Fibroblast of upper back skin (primary cell): ENCODE data around the gene TTC31.
A peak's percentile ranks its signal among the peaks of the same experiment; 100 is the strongest.
"Not testable (repeated sequence)": the region's sequence is repeated elsewhere in the genome, so short reads cannot be mapped to it uniquely, and the experiment has no call there.

Experiments
- DNase-seq: peaks from one replicate; pipeline ENCODE4 v3.0.0-alpha.2; 2013

TTC31 gene

DNA sequence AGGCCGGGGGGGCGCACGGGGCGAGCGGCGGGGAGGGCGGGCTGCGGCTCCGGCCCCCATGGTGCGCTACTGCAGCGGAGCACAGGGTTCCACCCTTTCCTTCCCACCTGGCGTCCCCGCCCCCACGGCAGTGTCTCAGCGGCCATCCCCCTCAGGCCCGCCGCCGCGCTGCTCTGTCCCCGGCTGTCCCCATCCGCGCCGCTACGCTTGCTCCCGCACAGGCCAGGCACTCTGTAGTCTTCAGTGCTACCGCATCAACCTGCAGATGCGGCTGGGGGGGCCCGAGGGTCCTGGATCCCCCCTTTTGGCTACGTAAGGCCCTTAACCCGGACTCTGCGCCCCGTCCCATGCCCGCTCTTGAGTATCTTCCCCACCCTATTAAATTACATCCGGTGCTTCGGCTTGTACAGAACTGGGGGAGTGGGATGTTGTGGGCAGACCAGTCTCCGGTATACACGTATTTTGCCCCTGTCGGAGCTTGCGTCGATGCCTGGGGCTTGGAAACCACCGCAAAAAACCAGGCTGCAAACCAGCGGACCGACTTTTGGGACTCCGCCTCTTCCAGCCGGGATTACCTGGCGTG is 25.2 kb upstream of the TTC31 start:
- no peak for DNase-seq

DNA sequence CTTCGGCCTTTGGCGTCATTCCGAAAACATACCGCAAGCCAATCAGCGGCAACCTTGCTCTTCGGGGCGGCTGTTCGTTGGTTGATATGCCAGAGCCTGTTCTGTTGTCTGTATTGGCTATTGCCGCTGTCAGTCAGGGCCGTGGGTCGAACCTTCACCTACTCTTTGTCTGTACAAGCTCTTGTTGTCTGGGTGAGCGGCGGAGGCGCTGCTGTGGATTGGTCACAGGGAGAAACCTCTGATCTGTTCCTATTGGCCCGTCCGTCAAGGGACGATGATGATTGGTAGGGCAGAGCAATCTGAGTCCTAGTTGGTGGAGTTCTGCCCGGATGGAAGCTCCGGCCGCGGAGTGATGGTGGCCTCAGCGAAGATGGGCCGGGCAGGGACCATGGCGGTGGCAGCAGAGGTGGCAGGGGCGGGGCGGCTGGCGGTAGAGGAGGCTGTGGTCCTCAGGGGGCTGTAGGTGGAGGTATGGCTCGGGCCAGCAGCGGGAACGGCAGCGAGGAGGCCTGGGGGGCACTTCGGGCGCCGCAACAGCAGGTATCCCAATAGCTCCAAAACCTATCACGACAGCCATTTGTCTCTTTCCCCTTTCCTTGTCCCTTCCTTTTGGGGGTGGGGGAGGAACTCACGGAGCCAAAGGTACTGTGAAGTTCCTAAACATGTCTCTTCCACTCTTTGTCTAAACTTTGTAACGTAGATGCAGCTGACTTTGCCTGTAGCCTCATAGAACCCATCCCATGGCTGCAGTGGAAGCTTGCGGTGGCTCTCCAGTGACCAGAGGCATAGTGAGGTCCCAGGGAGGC is 24.5 kb upstream of the TTC31 start, which contains the start of gene WBP1:
Gene WBP1, plus strand, starts transcription at position 307 of the 806 bp plus-strand sequence. Its CDS starts 165 bp downstream, at position 472.
- DNase-seq: peak; percentile 100

DNA sequence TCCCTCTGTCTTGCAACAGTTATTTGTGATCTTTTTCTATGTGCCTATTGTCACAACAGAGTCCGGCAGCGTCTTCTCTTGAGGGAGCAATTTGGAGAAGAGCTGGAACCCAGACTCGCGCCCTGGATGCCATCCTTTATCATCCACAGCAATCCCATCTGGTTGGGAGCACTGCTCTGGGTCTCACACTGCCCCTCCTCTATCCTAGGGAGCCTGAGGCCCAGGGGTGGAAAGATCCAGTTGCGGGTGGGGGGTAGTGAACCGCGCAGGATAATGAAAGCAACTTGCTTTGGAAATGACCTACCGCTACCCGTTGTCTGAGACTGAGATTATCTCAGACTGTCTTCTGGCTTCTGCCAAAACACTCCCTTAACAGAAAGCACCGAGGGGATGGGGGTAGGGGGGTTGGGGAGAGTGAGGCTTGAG is 23.9 kb upstream of the TTC31 start:
- no peak for DNase-seq

DNA sequence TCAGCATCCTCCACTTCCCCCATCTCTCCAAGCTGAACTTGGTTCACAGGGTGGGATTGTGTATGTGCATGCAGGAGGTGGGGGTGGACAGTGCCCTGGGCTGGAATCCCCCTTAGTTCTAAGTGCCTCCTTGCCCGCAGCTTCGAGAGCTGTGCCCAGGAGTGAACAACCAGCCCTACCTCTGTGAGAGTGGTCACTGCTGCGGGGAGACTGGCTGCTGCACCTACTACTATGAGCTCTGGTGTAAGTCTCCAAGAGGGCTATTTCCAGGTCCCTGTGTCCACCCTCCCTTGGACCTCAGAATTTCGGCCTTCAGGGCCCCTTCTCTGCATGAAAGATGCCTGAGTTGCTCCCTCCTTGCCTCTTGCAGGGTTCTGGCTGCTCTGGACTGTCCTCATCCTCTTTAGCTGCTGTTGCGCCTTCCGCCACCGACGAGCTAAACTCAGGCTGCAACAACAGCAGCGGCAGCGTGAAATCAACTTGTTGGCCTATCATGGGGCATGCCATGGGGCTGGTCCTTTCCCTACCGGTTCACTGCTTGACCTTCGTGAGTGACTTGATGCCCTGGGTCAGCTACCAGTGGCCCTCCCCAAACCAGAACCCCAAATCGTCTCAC is 23.3 kb upstream of the TTC31 start:
- not testable (repeated sequence) for DNase-seq

DNA sequence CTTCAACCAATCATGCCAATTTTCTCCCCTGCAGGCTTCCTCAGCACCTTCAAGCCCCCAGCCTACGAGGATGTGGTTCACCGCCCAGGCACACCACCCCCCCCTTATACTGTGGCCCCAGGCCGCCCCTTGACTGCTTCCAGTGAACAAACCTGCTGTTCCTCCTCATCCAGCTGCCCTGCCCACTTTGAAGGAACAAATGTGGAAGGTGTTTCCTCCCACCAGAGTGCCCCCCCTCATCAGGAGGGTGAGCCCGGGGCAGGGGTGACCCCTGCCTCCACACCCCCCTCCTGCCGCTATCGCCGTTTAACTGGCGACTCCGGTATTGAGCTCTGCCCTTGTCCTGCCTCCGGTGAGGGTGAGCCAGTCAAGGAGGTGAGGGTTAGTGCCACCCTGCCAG is 22.7 kb upstream of the TTC31 start:
- not testable (repeated sequence) for DNase-seq

DNA sequence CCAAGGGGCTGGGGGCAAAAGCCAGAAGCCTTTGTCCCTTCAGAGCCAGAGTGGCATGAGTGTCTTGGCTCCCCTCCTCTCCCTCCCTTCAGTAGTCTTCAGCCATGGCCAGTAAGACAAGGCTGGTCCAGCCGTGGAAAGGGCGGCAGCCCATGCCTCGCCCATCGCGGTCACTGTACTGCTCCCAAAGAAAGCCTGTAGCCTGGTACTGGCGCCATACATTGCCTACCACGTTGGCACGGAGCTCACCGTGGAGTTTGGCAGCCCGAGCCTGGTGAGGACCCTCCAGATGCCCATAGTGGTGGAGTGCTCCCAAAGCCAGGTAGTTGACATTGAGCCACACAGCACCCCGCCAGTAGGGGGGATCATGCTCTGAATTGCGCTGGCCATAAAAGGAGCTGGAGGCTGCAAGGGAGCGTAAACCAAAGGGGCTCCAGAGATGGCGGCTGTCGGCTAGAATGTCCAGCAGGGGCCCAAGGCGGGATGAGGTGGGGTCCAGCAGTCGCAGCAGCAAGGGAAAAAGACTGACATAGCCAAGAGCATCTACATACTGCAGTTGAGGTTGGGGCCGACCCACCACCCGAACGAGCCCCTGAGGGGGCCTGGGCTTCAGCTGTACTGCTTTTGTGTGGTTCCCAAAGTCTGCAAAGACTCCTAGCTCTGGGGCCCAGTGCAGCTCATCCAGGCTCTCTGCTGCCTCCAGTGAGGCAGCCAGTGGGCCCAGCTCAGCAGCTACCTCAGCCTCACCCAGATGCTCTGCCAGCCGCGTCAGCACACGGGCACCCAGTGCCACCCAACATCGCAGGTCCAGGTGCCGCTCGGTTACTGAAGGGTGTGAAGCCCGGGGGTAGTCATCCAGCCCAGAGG is 21.5 kb upstream of the TTC31 start:
- DNase-seq: no peak

DNA sequence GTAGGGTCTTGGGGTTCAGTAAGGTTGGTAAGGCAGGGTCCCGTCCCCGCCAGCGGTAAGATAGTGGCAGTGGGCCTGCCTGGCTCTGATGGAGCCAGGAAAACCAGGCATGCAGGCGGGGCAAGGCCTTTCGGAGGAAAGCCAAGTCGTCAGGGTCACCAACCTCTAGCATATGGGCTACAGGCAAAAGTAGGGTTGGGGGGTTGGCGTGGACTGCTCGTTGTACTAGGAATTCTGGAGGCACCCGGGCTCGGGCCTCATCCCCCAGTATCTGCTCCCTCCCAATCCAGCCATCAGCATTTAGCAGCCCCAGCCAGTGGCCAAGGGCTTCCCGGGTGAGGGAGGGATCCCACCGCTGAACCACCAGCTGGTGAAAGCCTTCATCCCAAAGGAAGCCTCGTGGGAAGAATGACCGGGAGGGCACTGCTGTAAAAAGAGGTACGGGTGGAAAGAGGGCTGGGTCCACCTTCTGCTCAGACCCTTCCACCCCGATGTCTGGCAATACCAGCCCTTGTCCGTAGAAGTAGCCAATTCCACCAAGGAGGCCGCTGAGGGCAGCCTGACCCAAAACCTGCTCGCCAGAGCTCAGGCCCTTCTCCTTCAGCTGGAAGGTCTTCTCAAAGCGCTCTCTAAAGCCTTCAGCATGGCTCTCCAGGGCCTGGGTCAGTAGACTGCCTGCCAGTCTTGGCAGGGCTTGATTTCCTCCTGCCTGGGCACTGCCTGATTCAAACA is 20.7 kb upstream of the TTC31 start:
- no peak for DNase-seq

DNA sequence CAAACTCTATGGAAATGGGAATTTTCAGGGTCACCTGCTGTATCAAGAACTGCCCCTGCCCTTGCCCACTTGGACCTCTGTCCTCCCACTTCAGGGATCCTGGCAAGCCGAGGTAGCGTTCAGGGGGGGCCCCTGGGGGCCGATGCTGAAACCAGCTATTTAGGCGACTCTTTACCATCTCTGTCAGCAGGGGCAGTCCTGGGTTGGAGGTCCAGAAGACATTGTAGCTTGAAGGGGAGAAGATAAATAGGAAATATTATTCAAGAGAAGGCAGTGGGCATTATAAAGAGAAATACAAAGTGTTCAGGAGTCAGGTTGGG is 20.1 kb upstream of the TTC31 start:
- no peak for DNase-seq

DNA sequence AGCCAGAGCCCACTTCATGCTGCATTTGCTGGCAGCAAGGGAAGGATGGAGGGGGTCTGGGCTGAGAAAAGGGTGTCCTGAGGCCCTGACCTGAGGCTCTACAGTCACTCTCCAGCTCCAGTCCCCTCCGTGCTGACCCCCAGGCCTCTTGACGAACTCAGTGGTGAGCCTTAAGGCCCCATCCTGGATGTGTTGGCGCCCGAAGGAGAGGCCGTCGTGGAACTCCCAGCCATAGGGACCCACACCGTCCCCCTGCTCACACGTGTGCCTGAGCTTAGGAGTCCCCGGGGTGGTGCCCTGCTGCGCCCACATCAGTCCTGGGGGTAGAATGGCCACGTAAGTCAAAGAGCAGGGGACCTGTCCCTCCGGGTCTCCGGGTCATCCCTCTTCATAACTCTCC is 18.5 kb upstream of the TTC31 start:
- no peak for DNase-seq

DNA sequence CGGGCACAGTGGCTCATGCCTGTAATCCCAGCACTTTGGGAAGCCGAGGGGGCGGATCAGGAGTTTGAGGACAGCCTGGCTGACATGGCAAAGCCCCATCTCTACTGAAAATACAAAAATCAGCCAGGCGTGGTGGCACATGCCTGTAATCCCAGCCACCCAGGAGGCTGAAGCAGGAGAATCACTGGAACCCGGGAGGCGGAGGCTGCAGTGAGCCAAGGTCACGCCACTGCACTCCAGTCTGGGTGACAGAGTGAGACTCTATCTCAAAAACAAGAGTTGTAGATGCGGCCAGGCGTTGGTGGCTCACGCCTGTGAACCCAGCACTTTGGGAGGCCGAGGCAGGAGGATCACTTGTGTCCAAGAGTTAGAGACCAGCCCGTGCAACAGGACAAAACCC is 12.1 kb upstream of the TTC31 start:
- DNase-seq: not testable (repeated sequence)

DNA sequence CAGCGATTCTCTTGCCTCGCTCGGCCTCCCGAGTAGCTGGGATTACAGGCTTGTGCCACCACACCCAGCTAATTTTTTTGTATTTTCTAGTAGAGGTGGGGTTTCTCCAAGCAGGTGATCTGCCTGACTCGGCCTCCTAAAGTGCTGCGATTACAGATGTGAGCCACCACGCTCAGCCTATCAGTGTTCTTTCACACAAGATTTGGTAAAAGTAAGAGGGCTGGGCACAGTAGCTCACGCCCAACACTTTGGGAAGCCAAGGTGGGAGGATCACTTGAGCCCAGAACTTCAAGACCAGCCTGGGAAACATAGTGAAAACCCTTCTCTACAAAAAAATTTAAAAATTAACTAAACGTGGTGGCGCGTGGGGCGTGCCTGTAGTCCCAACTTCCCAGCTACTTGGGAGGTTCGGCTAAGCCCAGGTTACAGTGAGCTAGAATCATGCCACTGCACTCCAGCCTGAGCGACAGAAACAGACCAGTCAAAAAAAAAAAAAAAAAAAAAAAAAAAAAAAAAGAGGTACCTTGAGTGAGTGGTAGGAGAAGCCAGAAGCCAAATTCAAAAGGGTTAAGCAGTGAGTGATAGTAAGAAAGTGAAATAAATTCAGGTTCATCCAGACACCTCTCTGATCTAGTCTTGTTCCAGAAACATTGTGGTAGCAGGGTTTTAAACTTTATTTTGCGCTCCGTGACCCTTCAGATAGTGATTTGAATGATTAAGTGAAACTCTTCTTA is 11.4 kb upstream of the TTC31 start:
- DNase-seq: no peak

DNA sequence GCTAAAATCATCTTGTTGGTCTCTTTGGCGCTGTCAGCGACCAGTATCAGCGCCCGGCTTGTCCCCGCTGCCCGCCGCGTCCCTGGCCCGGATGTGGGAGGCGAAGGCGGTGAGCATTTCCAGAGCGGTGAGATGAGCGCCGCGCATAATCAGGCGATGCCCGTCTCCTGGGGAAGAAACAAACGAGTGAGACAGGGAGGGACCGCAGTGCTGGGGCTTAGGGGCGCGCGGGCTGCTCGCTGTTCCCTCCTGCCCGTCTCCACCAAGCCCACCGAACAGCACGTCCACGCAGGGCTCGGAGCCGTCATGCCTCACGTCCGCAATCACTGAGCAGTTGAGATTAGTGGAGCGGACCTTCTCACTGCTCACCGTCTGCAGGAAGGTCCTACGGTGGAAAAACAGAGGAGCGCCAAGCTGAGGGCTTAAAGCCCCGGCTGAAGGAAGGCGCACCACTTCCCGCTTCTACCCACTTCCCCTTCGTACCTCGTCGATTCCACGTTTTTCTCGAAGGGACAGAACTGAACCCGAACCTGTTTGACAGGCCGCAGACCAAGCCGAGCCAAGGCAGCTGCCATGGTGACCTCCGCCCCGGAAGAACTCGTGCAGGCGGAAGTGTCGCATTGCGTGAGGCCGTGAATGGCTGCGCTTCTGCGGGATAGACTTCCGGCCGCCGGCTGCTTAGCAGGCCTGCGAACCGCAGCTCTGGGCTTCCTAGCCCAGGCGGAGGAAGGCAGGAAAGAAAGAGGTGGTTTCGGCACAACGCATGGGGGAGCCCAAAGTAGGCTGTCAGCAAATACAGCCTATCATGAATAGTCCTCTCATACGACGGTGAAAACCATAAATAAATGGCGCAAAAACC is 10.6 kb upstream of the TTC31 start, which contains the start of gene MRPL53:
Gene MRPL53, minus strand, starts transcription at position 595 of the 859 bp plus-strand sequence. Its CDS starts 20 bp downstream, at position 575.
- DNase-seq: peak; percentile 94

DNA sequence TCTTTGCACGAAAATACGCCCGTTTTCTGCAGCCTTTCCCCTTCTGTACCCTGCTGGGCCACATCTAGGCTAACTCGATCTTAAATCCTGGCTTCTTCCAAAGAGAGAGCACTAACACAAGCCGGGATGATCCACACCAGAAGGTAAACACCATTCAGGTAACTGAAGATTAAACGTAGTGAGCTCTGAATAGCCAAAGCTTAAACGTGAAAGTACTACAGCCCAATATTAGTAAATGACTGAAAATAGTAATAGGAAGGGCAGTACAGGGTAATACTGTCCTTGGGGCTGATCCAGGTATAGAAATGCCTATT is 10.0 kb upstream of the TTC31 start:
- no peak for DNase-seq

DNA sequence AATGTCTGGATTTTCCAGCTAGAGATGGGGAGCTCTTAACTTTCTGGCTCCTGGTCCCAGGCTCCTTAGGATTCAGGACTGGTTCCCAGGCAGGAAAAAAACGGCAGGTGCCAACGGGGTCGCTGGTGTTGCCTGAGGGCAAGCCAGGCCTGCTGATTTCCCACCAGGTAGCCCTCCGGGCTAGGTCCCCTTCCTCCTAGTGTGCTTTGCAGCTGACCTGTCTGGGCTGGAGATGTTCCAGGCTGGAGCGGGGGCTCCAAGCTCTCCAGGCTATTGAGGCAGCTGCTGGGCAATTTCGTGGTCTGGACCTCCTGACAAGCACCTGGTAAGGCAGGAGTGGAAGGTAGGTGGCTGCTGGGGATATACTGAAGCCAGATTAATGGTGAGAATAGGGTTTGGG is 8.4 kb upstream of the TTC31 start:
- no peak for DNase-seq

DNA sequence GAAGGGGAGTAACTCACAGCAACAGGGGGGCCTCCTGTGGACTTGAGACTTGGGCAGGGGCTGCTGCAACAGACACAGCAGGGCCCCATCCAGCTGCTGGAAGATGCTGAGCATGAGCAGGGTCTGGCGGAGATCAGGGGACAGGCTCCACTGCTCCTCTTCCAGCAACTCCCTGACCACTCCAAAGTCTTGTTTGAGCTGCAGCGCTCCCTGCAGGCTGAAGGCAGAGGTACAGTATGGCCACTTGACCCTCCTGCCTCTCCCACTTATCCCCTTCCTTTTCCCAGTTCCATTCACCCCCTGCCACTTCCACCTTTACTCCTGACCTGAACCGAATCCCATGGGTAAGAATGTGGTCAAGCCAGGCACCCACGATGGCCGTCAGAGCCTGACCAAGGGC is 8.0 kb upstream of the TTC31 start:
- no peak for DNase-seq

DNA sequence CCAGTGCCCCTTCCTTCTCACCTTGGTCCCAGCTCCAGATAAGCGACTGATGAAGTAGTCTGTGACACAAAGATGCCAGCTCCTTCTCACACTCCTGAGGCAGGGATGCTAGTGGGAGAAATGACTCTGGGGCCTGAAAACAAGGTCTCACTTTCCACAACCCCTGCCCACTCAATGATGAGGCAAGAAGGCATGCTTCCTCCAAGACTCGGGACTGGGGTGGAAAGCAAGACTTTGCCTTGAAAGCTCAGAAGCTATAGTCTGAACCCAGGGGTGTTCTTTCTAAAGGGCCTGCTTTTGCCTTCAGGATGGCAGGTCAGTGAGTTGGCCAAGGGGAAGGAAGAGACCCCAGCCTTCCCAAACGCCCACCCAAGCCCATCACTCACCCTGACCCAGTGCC is 1.4 kb upstream of the TTC31 start:
- no peak for DNase-seq

DNA sequence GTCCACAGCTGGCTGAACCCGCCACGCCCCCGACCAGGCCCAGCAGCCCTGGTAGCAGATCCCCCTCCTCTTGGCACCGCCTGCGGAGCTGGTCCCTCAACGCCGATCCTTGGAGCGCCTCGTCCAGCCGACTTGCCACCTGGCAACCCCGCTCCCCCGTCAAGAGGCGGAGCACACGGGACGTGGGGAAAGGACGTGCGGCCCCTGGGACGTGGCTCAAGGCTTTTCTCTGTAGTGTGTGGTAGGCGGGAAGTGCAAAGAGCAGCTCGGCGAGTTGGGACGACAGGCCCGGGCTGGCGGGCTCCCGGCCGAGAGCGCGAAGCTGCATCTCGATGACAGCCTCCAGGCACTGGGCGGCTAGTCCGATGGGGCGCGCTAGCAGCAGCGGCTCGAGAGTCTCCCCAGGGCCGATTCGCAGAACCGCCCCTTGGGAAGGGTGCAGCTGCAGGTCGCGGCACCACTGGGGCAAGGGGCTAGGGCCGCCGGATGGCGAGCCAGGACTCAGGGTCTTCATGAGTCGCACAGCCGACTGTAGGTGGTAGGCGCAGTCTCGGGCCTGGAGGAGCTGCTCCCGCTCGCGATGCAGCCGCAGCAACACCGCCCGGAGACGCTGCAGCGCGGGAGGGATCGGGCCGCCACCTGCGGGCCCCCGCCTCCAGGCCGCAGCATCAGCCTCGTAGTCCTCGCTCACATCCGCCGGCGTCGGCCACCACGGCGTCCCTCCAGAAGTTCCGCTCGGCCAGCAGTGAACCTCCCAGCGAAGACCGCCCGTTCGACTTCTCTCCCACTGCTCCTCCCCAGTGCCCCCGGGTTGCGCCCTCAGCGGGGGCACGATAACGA is 700 bp upstream of the TTC31 start:
- peak; percentile 36 for DNase-seq

DNA sequence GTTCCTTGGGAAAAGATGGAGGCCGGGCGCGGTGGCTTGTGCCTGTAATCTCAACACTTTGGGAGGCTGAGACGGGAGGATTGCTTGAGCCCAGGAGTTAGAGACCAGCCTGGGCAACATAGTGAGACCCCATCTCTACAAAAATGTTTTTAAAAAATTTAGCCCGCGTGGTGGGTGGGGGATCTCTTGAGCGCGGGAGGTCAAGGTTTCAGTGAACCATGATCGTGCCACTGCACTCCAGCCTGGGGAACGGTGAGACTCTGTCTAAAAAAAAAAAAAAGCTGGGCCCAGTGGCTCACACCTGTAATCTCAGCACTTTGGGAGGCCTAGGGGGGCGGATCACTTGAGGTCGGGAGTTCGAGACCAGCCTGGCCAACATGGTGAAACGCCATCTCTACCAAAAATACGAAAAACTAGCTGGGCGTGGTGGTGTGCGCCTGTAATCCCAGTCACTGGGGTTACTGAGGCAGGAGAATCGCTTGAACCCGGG is 839 bp downstream of the TTC31 start:
- not testable (repeated sequence) for DNase-seq

DNA sequence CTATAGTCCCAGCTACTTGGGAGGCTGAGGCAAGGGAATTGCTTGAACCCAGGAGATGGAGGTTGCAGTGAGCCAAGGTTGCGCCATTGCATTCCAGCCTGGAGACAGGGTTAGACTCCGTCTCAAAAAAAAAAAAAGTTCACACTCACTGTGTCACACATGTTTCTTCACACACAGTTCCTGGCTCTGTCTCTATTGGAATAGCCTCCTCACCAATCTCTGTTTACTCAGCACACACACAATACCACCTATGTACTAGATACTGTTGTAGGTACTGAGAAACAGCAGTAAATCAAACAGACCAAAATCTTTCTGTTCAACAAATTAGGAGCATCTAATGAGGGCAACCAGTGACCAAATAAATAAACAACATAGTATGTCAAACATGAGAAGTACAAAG is 3.3 kb downstream of the TTC31 start:
- no peak for DNase-seq
